Measurements from ENCODE around the gene PRPF39.

PRPF39 gene

GRCh38 chr14:45125754-45126153, 41.8 kb downstream of the PRPF39 start:
- TF ChIP-seq EZH2phosphoT487 (IDR thresholded peaks at IDR 0.05; ENCODE audit: borderline replicate concordance) (no peak), CTCF (conservative IDR thresholded peaks at IDR 0.05; ENCODE audit: low read length) (no peak)
- peaks cover 7% of the 10 kb centered on the region; the same call in 1 of the 2 replicates for H3K36me3 ChIP-seq (ENCODE audit: insufficient read depth, low read length)
- H3K79me2 ChIP-seq (ENCODE audit: insufficient read depth, low read length): peaks cover 13% of the 10 kb centered on the region; the same call in 1 of the 2 replicates

GRCh38 chr14:45128963-45129629, 45.2 kb downstream of the PRPF39 start:
- peaks cover 7% of the 10 kb centered on the region for H4K20me1 ChIP-seq (ENCODE audit: insufficient read depth, low read length, poor library complexity, severe bottlenecking)
- peak overlapping the region; percentile 11 for H3K9ac ChIP-seq (ENCODE audit: low read depth, low read length, poor library complexity, severe bottlenecking)
- peaks cover 33% of the 10 kb centered on the region for H3K4me1 ChIP-seq (ENCODE audit: insufficient read depth, low read length, poor library complexity, severe bottlenecking)
- no peaks in the 10 kb centered on the region for H3K9me3 ChIP-seq (ENCODE audit: insufficient read depth, low read depth, low read length)
- peaks cover 43% of the 10 kb centered on the region for H3K79me2 ChIP-seq (ENCODE audit: insufficient read depth, low read length)
- peak overlapping the region; percentile 19 for H3K4me3 ChIP-seq (ENCODE audit: low read length, poor library complexity, severe bottlenecking)
- H3K36me3 ChIP-seq (ENCODE audit: insufficient read depth, low read length): no peaks in the 10 kb centered on the region
- no peaks in the 10 kb centered on the region for H3F3A ChIP-seq (ENCODE audit: low read depth)
- H3K9me2 ChIP-seq (replicated peaks; ENCODE audit: low read depth, low read length): no peaks in the 10 kb centered on the region
- no peak overlapping the region for H2AFZ ChIP-seq (ENCODE audit: low read length)
- TF ChIP-seq CTCF (conservative IDR thresholded peaks at IDR 0.05; ENCODE audit: low read length) (no peak), EZH2phosphoT487 (IDR thresholded peaks at IDR 0.05; ENCODE audit: borderline replicate concordance) (no peak)
- H3K27me3 ChIP-seq (ENCODE audit: insufficient read depth, low read length, poor library complexity, severe bottlenecking): no peaks in the 10 kb centered on the region
- H3K4me2 ChIP-seq (ENCODE audit: low read depth, low read length, poor library complexity, severe bottlenecking): peak overlapping the region; percentile 98

More at GRCh38 chr14:45125754-45126153, 41.8 kb downstream of the PRPF39 start:
- Histone ChIP-seq H3K4me2 (ENCODE audit: low read depth, low read length, poor library complexity, severe bottlenecking) (no peak overlapping the region), H3K27me3 (ENCODE audit: insufficient read depth, low read length, poor library complexity, severe bottlenecking) (no peaks in the 10 kb centered on the region), H3K9me2 (replicated peaks; ENCODE audit: low read depth, low read length) (no peaks in the 10 kb centered on the region), H3K4me3 (ENCODE audit: low read length, poor library complexity, severe bottlenecking) (no peak overlapping the region), H3F3A (ENCODE audit: low read depth) (no peaks in the 10 kb centered on the region), H3K4me1 (ENCODE audit: insufficient read depth, low read length, poor library complexity, severe bottlenecking) (peaks cover 18% of the 10 kb centered on the region), H2AFZ (ENCODE audit: low read length) (no peak overlapping the region), H3K9ac (ENCODE audit: low read depth, low read length, poor library complexity, severe bottlenecking) (no peak overlapping the region), H3K9me3 (ENCODE audit: insufficient read depth, low read depth, low read length) (no peaks in the 10 kb centered on the region), H4K20me1 (ENCODE audit: insufficient read depth, low read length, poor library complexity, severe bottlenecking) (peaks cover 7% of the 10 kb centered on the region)

GRCh38 chr14:45133683-45134050, 49.8 kb downstream of the PRPF39 start:
- Histone ChIP-seq H3K4me3 (ENCODE audit: low read length, poor library complexity, severe bottlenecking) (peak overlapping the region; percentile 98), H3F3A (ENCODE audit: low read depth) (peaks cover 4% of the 10 kb centered on the region; the same call in 1 of the 2 replicates)

More at GRCh38 chr14:45133683-45134050, 49.8 kb downstream of the PRPF39 start:
- Histone ChIP-seq H3K36me3 (ENCODE audit: insufficient read depth, low read length) (no peaks in the 10 kb centered on the region), H3K4me1 (ENCODE audit: insufficient read depth, low read length, poor library complexity, severe bottlenecking) (peaks cover 48% of the 10 kb centered on the region), H3K4me2 (ENCODE audit: low read depth, low read length, poor library complexity, severe bottlenecking) (peak overlapping the region; percentile 98), H3K27me3 (ENCODE audit: insufficient read depth, low read length, poor library complexity, severe bottlenecking) (no peaks in the 10 kb centered on the region), H3K79me2 (ENCODE audit: insufficient read depth, low read length) (peaks cover 67% of the 10 kb centered on the region), H3K9ac (ENCODE audit: low read depth, low read length, poor library complexity, severe bottlenecking) (peak overlapping the region; percentile 98), H4K20me1 (ENCODE audit: insufficient read depth, low read length, poor library complexity, severe bottlenecking) (peaks cover 32% of the 10 kb centered on the region), H2AFZ (ENCODE audit: low read length) (peak overlapping the region; percentile 90), H3K9me2 (replicated peaks; ENCODE audit: low read depth, low read length) (no peaks in the 10 kb centered on the region), H3K9me3 (ENCODE audit: insufficient read depth, low read depth, low read length) (no peaks in the 10 kb centered on the region)
- TF ChIP-seq EZH2phosphoT487 (IDR thresholded peaks at IDR 0.05; ENCODE audit: borderline replicate concordance) (no peak), CTCF (conservative IDR thresholded peaks at IDR 0.05; ENCODE audit: low read length) (no peak)

Data from Loucy (cell line).